Sigmoid colon (tissue), 4 donors: ENCODE results near the gene SORT1.

Experiments
- EP300 ChIP-seq, 4 donors: sonication (generic); formaldehyde crosslinking; IDR thresholded peaks; one replicate each; pipeline ENCODE4 v1.6.1; 2017; ENCODE audit warnings: antibody characterized with exemption in 4 of 4
- POLR2A ChIP-seq, 2 donors: fragments of 450-650 bp; IDR thresholded peaks; one replicate each; pipeline ENCODE4 v1.6.1; 2016; ENCODE audit warnings: antibody characterized with exemption in 2 of 2, mild to moderate bottlenecking in 2 of 2, moderate library complexity in 2 of 2
- POLR2AphosphoS5 ChIP-seq, 4 donors: sonication (generic); formaldehyde crosslinking; IDR thresholded peaks; one replicate each; pipeline ENCODE4 v1.6.1; 2017; ENCODE audit warnings: antibody characterized with exemption in 4 of 4
- TF ChIP-seq, protein P1 (sequence below), 4 experiments: fragments of 450-650 bp in 3 of 4; fragments of 200-600 bp in 1 of 4; IDR thresholded peaks; one replicate each; pipeline ENCODE4 v1.5.1; 2016 to 2019; ENCODE audit warnings: antibody characterized with exemption in 4 of 4, mild to moderate bottlenecking in 3 of 4, moderate library complexity in 2 of 4

DNA sequence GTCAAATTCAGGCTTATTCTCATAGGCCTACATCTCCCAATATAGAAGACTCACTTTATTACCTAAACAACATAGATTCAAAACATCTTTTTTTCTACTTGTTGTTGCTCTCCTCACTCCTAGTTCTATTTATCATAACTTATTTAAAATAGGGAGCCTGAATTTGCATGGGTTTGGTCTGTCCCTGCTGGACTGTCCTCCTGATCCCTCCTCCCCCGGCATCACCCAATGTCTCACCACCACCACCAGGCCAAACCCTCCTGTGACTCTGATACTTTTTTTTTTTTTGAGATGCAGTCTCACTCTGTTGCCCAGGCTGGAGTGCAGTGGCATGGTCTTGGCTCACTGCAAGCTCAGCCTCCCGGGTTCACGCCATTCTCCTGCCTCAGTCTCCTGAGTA, 59.1 kb downstream of the SORT1 start:
- TF ChIP-seq, protein P1, sequence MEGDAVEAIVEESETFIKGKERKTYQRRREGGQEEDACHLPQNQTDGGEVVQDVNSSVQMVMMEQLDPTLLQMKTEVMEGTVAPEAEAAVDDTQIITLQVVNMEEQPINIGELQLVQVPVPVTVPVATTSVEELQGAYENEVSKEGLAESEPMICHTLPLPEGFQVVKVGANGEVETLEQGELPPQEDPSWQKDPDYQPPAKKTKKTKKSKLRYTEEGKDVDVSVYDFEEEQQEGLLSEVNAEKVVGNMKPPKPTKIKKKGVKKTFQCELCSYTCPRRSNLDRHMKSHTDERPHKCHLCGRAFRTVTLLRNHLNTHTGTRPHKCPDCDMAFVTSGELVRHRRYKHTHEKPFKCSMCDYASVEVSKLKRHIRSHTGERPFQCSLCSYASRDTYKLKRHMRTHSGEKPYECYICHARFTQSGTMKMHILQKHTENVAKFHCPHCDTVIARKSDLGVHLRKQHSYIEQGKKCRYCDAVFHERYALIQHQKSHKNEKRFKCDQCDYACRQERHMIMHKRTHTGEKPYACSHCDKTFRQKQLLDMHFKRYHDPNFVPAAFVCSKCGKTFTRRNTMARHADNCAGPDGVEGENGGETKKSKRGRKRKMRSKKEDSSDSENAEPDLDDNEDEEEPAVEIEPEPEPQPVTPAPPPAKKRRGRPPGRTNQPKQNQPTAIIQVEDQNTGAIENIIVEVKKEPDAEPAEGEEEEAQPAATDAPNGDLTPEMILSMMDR (IDR thresholded peaks at IDR 0.05): no peak
- TF ChIP-seq EP300 (IDR thresholded peaks at IDR 0.05) (no peak), POLR2AphosphoS5 (IDR thresholded peaks at IDR 0.05) (no peak), POLR2A (IDR thresholded peaks at IDR 0.05) (no peak)
